GM10847 (cell line): Measurements from ENCODE around the gene RGS4.

Experiments
- POLR2A ChIP-seq: IDR thresholded peaks from 2 replicates; pipeline ENCODE4 v1.6.1; 2011; ENCODE audit not compliant: insufficient read length; ENCODE audit errors: extremely low read depth

The RGS4 gene

DNA sequence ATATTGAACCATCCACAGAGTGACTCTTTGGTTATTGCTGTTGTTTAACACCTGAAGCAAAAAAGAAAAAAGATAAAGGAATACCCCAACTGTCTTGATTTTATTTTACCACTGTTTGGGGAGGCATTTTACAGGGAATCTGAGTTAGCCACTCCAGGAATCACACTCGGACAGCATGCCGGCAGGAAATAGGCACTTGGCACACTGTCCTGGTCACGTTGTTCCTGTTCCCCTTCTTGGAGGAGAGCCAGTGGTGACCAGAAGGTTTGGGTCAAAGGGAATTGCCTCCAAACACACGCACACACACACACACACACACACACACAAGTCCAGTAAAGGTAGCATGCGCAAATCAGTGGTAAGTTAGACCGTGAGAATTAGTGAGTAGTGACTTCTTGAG lies 13.8 kb downstream of the RGS4 start:
- TF ChIP-seq POLR2A, result no peak

DNA sequence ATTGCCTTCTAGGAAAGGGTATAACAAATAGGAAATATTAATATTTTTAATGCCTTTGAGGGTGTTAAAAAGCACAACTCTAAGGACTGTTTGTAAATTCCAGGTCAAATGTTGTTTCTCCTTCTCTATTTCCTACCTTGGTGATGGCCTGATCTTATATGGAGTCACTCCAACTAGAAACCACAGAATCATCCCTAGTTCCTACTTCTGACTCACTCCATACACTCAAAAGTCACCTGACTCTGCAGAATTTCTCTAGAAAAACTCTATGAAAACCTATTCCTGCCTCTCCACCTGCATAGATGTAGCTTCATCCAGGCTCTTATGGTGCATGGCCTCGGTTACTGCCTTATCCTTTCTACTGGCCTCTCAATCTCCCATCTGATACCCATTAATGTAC lies 14.5 kb downstream of the RGS4 start:
- no peak for TF ChIP-seq POLR2A

DNA sequence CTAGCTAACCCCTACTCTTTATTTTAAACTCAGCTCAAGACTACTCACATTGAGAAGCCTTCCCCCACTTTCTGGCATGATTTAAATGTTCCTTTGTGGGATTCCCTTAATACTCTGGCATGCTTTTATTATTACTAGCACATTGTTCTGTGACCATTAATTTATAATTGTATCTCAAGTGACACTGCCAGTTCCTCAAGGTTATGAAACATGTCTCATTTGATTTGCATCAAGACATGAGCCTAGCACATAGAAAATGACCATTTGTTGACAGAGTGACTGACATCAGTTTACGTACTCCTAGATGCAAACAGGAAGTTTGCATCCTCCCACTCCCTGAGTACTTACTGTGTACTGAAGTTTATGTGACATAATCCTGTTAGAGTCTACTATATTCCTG lies 15.2 kb downstream of the RGS4 start:
- no peak for TF ChIP-seq POLR2A

DNA sequence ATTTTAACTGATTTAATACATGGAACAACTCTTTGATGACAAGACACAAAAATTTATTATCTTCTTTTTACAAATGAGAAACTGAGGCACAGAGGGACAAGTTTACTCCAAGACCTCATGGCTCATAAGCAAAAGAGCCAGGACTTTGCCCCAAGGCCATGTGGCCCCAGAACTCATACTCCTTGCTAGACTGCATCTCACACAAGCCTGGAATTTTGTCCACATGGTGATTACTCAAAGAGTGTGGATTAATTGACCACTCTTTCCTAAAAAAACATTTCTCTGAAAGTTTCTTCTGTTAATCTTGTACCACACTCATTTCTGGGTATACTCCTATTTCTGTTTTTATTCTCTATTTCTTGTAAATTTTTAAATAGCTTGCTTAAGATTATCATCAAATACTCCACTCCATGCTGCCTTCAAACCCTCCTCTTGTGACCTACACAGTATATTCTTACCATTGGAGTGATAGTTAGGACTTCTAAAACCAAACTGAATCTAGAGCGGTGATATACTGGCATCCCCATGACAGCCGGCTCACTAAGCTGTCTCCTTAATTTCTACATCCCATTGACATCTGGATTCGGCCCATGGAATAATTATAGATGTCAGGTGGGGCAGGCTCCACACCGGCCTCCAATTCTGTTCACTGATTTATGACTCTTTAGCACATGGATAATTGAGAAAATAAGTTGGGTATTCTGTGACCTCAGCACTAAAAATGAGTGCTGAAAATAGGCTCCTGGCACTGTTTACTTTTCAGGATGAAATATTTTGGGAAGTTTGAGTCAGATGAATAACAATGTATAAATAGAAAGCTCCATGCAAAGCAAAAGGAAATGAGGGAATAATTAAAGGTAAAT lies 16.1 kb downstream of the RGS4 start:
- TF ChIP-seq POLR2A, result no peak

DNA sequence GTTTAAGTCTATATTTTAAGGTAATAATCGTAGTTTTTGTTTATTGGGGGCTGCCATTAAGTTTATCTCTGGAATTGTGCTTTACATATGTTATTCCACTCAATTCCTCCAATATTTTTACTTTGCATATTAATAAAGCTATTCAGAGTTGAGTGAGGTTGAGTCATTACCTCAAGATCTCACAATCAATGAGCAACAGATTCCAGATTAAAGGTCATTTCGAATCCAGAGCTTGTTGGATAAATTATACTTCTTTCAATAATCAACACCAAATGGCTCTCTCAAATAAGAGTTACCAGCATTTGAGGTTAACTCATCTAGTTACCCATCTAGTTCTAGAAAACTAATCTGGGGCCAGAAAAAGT lies 16.7 kb downstream of the RGS4 start:
- no peak for TF ChIP-seq POLR2A

DNA sequence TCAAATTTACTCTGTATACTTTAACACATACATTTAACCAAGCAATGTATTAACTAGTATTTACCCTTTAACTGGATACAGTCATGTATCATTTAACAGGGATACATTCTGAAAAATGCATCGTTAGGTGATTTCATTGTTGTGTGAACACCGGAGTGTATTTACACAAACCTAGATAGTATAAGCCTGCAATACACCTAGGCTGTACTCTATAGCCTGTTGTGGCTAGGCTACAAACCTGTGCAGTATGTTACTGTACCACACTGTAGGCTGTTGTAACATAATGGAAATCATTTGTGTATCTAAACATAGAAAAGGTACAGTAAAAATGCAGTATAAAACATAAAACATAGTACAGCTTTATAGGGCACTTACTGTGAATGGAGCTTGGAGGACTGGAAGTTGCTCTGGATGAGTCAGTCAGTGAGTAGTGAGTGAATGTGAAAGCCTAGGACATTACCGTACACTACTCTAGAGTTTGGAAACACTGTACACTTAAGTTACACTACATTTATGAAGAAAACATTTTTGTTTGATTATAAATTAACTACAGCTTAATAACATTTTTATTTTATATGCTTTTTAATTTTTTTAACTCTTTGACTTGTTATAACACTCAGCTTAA lies 21.3 kb downstream of the RGS4 start:
- TF ChIP-seq POLR2A, result no peak

DNA sequence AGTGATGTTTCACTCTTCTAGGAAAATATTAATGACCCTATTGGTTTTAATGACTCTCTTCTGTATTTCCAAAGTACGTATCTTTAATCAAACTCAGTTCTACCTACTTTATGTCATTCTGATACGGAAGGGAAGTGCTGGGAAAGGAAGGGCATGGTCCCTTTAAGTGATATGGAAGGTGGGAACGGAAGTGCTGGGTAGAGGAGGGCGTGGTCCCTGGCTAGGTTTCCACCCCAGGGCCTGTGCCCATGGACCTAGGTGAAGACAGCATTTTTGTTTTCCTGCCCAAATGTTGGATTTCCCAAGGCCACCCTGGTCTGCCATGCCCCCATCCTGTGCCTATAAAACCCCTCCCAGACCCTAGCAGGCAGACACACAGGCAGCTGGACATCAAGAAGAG lies 24.0 kb downstream of the RGS4 start:
- TF ChIP-seq POLR2A, result no peak

DNA sequence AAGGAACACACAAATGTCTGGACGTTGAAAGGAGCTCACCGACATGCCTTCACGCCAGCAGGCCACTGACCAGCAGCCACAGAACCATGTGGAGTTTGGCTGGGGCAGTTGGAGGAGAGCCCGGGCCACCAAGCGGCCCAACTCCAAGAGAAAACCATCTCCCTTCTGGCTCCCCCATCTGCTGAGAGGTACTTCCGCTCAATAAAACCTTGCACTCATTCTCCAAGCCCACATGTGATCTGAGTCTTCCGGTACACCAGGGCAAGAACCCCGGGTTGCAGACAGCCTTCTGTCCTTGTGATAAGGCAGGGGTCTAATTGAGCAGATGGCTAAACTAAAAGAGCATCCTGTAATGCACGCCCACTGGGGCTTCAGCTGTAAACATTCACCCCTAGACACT lies 24.4 kb downstream of the RGS4 start:
- no peak for TF ChIP-seq POLR2A

DNA sequence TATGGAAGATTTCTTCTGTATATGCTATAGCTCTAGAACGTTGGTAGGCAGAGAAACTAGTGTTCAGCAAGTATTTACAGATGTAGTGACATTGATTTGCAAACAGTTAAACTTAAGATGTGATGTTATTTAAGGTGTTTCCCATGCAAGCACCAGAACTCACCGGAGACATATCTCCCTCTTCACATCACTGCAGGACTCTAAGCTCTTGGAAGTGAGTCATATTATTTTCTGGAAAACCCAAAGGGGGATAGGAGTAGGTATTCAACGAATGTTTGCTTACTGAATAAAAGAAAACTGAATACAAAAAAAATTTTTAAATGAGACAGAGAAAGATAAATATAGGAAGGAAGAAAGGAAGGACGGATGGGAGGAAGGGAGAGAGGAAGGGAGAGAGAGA lies 25.0 kb downstream of the RGS4 start:
- no peak for TF ChIP-seq POLR2A

DNA sequence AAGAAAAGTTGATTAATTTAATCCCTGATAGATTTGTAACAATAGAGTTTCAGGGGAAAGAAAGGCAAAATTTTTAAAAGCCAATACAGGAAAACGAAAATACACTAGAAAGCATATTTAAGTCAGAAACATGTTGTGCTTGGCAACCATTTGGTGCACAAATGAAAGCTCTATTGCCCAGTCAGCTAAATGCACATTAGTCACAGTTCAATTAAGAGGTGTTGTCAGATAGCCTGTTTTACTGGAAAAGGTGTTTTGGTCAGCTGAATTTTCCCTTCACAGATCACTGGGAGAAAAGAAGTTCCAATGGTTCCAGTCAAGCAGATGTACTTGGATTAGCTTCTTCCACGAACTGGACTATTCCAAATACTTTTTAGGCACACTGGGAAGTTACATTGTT lies 25.4 kb downstream of the RGS4 start:
- TF ChIP-seq POLR2A, result no peak

DNA sequence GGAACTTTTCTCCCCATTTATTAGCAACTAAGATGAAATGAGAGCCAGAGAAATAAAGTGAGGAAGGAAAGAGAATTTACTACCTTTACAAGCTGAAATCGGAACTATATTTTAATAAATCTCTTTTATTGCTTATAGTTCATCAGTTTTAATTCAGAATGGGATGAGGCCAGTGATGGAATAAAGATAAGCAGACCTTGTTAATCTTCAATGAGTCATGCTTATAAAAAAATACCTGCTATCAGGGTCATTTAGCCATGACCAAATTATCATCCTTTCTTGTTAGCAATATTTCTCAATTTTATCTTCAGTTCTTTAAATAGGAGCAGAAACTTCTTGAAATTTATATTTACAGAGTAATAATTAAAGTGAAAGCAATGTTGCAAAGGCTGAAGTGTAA lies 26.1 kb downstream of the RGS4 start:
- no peak for TF ChIP-seq POLR2A

DNA sequence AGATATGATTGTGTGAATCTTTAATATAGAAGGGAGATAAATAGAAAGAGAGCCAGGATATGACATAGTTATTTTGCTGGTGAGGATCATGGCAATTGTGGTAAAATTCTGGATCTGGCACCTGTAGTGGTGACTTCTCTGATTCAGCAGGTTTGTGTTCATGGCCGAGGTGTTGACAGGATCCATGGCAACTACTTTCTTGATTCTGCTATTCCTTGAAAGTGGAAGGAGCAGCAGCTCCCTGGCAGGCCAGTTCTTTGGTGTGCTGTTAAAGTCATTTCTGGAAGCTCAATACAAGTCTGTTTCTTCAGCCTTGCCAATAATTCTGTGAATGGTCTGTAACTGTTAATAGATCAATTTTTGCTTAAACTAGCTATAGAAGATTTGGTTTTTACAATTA lies 33.4 kb downstream of the RGS4 start:
- no peak for TF ChIP-seq POLR2A

DNA sequence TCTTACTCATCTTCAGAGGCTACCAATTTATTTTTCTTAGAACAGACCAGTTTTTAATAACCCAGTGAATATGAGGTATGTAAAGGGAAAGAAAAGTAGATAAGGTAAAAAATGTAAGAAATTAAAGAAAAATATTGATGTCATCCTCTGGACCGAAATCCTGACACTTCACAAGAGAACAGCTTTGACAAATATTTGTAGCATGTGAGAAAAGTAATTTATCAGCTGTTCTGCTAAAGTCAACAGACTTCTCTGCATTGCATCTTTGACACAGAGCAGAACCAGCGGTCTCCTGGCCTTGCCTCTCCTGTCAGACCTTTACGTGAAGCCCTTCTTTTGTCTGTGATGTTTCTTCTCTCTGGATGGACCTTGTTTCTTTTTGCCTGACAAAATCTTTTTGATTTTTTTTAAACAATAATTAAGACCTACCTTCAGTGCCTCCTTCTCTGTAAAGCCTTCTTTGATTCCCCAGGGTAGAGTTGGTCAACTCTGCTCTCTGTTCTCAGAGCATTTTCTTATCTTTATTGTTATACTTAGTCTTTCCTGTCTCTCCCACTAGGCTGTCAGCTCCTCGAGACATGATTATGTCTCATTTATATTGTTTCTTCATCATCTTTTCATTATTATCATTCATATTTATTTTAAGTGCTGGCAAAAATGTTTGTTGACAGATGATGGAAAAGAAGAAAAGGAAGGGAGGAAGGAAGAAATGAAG lies 35.4 kb downstream of the RGS4 start:
- TF ChIP-seq POLR2A, result no peak

DNA sequence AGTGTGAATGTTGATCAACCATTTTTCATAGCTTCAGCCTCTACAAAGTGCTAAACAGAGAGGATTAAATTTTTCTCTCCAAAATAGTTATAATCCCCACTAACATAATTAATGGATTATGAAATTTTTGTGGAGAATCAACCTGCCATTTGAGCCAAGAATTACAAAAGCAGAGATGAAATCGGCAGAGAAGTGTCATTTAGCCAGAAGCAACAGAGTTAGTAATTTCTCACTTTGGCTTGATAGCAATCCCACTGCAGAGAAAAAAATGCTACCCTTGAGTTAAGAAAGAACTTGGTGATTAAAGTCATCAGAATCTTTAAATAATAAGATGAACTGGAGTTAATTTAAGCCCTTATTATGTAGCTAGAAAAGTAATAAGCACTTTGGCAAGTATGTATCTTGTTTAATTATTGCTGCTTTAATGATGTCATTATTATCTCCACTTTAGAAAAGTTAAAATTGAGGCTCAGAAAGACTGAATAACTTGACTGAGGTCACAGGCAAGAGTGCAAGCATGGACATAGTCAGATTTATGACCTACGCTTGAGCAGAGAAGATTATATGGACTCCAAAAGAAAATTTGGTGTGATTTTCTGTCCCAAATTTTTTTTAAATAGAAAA lies 37.3 kb downstream of the RGS4 start:
- TF ChIP-seq POLR2A, result no peak

DNA sequence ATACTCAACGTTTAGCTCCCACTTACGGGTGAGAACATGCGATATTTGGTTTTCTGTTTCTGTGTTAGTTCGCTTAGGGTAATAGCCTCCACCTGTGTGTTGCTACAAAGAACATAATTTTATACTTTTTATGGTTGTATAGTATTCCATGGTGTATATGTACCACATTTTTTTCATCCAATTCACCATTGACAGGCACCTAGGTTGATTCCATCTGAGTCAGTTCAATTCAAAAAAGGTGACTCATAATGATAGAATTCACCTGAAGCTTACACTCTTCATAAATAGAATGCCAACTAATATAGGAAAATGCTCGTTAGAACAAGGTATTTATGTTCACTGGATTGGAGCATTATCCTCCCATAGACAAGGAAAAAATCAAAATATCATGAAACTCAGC lies 38.5 kb downstream of the RGS4 start:
- TF ChIP-seq POLR2A, result no peak

DNA sequence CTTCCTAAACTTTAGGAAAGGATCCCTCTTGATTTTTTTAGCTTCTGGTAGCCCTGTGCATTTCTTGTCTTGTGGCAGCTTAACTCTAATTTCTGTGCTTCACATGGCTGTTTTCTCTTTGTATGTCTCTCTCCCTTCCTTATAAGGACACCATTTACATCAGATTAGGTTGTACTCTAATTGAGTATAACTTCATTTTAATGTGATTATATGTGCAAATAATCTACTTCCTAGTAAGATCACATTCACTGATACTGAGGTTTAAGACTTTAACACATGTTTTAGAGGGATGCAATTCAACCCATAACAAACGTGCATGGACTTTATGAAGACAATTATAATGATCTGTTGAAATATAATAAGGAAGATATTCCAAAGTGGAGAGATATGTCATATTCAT lies 46.7 kb downstream of the RGS4 start:
- TF ChIP-seq POLR2A, result no peak
